ENCODE measurements around the gene USF1. TPM values are rescaled to one million over a fixed set of nuclear protein-coding genes. Genes with fewer than 3 reads are reported as not detected.
"Not testable (repeated sequence)": the region's sequence is repeated elsewhere in the genome, so short reads cannot be mapped to it uniquely, and the experiment has no call there.

USF1 gene
- total RNA-seq, 4 donors from 2014 or later: 44.8 to 87.5 (median 61.4) TPM

GRCh38 chr1:161038523-161039153 is 7.1 kb downstream of the USF1 start, which contains the start of gene TSTD1:
Gene TSTD1, minus strand, starts transcription at chr1:161038964. Its CDS starts 75 bp downstream, at chr1:161038889.
- DNase-seq (ENCODE audit: low spot score): no peak
- no peak for TF ChIP-seq CTCF (IDR thresholded peaks at IDR 0.05)
- ATAC-seq (ENCODE audit: low FRiP score): peak; percentile 61

GRCh38 chr1:161037661-161038522 is 7.9 kb downstream of the USF1 start:
- TF ChIP-seq CTCF (IDR thresholded peaks at IDR 0.05): no peak
- no peak for ATAC-seq (ENCODE audit: low FRiP score)
- DNase-seq (ENCODE audit: low spot score): no peak

GRCh38 chr1:161033751-161034150 is 12.0 kb downstream of the USF1 start:
- DNase-seq (ENCODE audit: low spot score) (no peak), ATAC-seq (ENCODE audit: low FRiP score) (no peak)
- TF ChIP-seq CTCF (IDR thresholded peaks at IDR 0.05): no peak

- no peak for DNase-seq (ENCODE audit: low spot score)
- ATAC-seq (ENCODE audit: low FRiP score): no peak
- no peak for TF ChIP-seq CTCF (IDR thresholded peaks at IDR 0.05)
Measured at GRCh38 chr1:161032409-161032808, 13.4 kb downstream of the USF1 start.

- ATAC-seq (ENCODE audit: low FRiP score): no peak
- no peak for DNase-seq (ENCODE audit: low spot score)
- TF ChIP-seq CTCF (IDR thresholded peaks at IDR 0.05): no peak
Measured at GRCh38 chr1:161031874-161032273, 13.9 kb downstream of the USF1 start.

GRCh38 chr1:161029466-161029865 is 16.3 kb downstream of the USF1 start:
- not testable (repeated sequence) for ATAC-seq (ENCODE audit: low FRiP score); DNase-seq (ENCODE audit: low spot score)

GRCh38 chr1:161026954-161027353 is 18.8 kb downstream of the USF1 start:
- DNase-seq (ENCODE audit: low spot score); ATAC-seq (ENCODE audit: low FRiP score): not testable (repeated sequence)

- ATAC-seq (ENCODE audit: low FRiP score); DNase-seq (ENCODE audit: low spot score): not testable (repeated sequence)
Measured at GRCh38 chr1:161022432-161022831, 23.3 kb downstream of the USF1 start.
